ENCODE measurements around the gene KRTAP3-1.
"Not testable (repeated sequence)": the region's sequence is repeated elsewhere in the genome, so short reads cannot be mapped to it uniquely, and the experiment has no call there.

KRTAP3-1 gene

DNA sequence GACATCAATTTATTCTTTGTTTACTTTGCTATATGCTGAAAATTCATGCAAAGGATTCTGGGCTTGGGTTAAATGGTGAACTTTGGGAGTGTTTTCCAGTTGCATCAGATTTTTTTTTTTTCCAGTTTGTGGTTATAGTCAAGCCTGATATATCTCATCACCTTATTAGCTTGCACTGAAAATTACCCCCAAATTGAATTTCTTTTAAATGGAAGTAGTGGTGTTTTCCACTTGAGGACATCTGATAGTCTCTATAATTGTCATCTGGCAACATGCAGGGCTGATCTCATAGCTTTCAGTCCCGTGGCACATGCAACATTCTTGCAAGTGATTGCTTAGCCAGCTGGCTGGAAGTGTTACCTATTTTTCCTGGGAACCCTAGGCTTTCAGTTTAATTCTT lies 4.7 kb upstream of the KRTAP3-1 start:
- no peak for DNase-seq

DNA sequence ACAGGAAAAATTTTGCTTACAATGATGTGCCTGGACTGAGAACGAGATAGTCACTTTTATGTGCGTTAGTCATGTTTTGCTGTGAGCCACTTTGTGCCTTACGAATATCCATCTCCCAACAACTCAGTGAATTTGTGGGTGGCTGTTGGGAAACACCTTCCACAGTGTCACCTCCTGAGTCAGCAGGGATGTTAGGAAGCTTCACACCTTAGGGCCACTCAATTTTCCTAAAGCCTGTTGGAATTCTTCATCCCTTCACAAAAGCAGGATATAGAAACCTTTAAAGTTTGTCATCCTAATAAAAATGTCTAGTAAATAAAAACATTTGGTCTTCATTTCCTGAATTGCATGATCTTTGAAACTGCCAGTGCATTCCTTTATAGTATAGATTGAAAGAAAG lies 4.3 kb upstream of the KRTAP3-1 start:
- DNase-seq = no peak

DNA sequence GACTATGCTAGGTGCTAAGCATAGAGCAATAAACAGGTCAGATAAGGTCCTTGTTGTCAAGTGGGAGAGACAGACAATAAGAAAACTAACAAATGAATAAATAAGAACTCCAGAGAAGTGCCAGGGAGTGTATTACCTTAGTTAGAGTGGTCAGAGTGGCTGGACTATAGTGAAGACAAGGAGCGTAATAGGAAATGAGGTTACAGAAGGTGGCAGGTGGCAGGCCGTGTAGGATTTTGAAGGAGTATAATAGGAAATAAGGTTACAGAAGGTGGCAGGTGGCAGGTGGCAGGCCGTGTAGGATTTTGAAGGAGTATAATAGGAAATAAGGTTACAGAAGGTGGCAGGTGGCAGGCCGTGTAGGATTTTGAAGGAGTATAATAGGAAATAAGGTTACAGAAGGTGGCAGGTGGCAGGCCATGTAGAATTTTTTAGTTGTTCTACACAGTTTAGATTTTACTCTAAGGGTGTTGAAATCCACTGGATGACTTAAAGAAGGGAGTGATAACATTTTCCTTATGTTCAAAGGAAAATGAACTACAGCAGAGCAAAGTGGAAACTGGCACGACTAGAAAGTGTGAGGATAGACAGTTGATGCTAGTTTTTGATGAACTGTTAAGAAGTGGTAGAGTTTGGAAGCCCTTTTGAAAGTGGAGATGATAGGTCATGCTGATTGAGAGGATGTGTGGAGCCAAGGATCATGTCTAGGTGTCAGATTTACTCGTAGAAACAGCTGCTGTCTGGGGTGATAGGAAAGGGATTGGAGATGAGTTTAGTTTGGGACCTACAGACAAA lies 3.6 kb upstream of the KRTAP3-1 start:
- no peak for DNase-seq

DNA sequence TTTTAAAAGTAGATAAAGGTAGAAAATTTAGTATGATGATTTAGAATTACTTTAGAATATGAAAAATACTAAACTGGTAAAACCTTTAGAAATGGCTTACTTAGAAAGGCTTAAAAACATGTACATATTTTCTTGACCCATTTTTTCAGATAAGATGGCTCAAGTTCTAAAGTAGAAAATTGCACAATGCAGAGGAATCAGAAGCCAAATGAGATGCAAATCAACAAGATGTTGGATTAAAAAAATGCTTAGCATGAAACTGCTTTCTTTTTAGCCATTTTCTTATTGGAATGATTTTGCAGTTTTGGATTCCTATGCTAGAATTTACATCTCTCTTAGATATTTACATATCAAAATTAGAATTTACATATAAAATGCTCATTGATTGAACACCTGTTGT lies 1.5 kb upstream of the KRTAP3-1 start:
- no peak for DNase-seq

DNA sequence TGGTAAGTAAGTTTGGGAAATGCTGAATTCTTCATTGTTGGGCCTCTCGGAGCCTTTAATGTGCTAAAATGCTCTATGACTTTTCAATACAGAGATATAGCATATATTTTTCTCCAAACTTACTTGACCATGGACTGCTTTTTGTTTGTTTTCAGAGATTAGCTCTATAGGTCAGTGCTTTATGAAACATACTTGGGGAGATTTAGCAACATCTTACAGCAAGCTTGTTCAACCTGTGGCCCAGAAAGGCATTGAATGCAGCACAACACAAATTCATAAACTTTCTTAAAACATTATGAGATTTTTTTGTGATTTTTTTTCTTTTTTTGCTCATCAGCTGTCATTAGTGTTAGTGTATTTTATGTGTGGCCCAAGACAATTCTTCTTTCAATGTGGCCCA lies 1.0 kb upstream of the KRTAP3-1 start:
- DNase-seq = no peak

DNA sequence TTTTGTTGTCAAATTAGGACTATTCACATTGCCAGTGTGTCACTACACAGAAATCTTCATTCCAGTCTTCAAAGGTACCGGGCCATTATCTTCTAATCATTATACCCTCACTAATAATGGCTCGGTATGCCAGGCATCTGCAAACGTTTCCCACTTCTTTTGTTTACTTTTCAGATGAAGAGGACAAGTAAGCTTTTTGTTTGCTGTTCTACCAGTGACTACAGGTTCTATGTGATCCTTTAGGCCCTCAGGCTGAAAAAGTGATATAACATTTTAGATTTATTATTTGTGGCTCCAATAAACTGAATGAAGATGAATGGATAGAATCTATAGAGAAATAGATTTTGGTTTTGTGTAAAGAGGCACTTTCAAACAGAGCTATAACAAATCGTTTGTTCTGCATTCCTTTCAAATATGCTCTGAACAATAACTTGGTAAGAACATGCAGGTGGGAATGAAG lies 403 bp upstream of the KRTAP3-1 start:
- DNase-seq = no peak

DNA sequence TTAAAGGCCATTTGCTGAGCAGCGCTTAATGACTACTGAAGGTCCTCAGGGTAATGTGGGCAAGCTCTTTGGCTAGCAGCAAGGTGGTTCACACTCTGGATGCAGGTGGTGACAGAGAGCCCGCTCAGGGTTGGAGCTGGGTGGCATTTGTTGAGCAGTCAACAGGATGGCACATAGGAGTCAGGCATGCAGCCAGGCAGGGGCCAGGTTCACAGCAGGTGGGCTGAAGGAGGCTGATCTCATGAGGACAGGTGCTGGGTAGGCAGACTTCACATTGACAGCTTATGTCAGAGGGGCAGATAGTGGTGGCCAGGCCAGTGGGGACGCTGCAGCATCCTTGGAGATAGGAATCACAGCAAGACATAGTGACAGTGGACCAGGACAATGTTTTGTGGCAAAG lies 4.5 kb downstream of the KRTAP3-1 start:
- no peak for DNase-seq

DNA sequence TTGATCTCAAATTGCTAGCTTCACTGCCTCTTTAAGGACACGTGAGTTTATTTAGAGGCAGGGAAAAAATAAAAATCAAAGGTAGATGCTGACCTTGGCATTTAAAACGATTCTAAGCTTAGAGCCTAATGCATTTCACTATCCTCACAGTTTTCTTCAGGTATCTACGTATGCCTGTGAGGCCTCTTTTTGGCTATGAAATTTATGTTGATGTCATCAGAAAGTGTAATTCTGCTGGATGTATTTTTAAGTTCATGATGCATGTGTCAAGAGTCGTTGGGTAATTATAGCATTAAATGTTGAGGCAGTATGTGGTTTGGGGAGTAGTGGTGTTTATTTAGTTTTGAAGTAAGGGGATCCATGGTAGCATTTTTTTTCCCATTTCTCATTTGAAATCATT lies 5.0 kb downstream of the KRTAP3-1 start:
- no peak for DNase-seq

DNA sequence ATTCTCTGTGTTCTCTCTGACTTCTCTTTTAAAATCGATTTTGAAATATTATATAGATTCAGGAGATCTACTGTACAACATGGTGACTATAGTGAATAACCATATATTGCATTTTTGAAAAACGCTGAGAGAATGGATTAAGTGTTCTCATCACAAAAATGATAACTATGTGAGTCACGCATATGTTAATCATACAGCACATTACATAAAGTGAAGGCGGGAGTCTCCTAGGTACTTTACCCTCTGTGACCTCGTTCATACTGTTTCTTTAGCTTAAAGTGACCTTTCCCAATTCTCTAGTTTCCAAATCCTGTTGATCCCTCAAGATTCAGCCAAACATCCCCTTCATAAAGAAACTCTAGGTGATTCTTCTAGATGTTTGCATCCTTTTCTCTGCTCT lies 6.1 kb downstream of the KRTAP3-1 start:
- DNase-seq = no peak

DNA sequence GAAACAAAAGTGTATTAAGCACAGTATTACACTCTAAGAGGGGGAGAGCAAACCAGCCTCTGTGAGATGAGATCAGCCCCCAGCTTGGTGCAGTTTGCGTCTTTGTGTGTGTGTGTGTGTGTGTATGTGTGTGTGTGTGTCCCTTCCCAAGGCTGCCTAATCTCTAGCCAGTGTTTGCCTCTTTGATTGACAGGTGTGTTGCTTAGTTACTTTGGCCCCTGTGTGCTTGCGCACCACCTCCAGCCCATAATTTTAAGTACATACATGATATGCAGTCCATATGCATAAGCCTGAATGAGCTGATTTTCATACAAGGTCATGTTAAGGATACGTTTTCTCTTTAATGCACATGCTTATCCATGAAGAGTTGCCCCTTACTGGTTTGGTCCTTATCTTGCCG lies 7.1 kb downstream of the KRTAP3-1 start:
- DNase-seq = no peak

DNA sequence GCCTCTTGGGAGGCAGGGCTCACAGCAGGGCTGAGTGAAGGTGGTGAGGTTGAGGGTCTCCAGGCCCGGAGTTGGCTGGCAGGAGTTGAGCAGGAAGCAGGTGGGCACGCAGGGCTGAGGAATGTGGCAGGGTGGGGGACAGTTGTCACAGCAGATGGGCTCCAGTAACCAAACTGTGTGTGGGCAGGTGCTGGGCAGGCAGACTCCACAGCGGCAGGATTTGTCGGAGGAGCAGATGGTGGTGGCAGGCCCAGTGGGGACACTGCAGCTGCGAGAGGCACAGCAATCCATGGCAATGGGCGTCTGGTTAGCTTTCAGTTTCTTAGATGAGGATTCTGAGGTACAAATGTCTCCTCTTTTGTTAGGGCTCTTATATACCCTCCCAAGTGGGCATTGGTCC lies 9.4 kb downstream of the KRTAP3-1 start, which contains the start of gene KRTAP3-2:
KRTAP3-2 (minus strand) TSS at position 344 of the 400 bp plus-strand sequence; CDS start at position 291, 53 bp downstream.
- not testable (repeated sequence) for DNase-seq

DNA sequence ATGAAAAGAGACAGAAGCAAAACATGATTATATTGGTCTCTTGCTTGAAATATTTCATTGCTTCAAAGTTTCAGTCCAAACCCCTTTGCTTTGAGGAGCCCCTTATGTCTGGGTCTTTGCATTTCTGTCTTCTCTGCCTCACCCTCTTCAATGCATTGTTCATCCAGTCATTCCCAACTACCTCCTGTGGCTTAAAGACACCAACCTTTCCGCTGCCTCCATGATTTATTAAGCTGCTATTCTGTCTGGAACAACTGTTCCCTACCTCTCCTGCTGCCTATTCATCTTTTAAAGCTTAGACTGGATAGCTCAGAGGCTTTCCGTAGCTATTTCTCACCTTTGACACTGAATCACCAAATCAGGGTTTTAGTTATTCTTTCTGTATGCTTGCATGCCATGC lies 11.6 kb downstream of the KRTAP3-1 start:
- DNase-seq = no peak

DNA sequence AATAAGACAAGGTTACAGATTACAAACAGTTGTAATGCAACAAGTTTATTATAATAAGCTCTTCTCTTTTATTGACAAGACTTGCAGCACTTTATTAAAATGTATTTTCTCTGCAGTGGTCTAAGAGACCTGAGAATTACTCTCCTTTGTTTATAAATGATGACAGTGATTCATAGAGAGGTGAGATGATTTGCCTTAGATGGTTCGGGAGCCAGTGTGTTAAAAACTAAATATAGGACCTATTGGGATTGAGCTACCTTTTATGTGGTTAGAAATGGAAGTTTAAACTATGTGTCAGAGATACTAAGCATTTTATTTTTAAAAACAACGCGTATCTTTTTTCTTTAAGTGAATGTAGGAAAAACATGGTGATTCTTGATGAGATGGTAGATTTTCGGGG lies 12.1 kb downstream of the KRTAP3-1 start:
- no peak for DNase-seq

DNA sequence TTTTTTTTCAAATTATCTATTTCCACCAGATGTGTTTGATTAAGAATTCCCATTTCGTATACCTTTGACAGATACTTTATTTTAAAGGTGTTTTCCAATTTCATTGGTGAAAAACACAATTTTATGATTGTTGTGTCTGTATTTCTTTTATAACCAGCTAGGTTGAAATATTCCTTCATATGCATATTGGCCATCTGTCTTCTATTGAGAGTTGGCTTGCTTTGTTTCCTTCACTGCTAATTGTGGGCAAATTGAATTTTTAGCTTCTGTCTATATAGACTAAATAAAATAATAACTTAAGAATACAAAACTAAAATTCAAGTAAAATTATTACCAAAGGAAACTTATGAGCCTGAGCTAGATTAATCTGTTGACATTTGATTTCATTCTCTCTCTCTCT lies 13.8 kb downstream of the KRTAP3-1 start:
- no peak for DNase-seq

DNA sequence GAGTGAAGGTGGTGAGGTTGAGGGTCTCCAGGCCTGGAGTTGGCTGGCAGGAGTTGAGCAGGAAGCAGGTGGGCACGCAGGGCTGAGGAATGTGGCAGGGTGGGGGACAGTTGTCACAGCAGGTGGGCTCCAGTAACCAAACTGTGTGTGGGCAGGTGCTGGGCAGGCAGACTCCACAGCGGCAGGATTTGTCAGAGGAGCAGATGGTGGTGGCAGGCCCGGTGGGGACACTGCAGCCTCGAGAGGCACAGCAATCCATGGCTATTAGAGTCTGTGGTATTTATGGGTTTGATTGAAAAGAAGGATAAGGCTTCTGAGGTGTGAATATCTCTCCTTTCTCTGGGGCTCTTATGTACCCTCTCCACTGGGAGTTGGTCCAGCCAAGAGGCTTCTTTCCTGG lies 15.1 kb downstream of the KRTAP3-1 start, which contains the start of gene KRTAP3-3:
KRTAP3-3 (minus strand) TSS at position 326 of the 400 bp plus-strand sequence; CDS start at position 259, 67 bp downstream.
- DNase-seq = no peak

DNA sequence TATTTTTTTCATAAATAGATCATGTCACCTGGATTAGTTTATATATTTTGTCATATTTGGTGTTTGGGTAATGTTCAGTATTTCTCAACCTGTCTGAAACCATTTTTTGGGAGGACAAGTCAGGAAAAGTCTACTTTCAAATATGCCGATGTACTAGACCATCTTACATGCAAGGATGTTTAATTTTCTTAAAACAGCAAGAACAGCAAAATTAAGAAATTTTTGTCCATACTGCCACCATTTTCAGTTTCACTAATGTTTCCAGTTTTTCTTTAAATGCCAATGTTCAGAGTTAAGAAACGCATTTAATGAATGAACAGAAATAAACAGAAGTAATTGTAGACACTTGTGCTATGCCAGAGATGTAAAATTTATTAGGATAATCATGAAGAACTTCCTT lies 15.8 kb downstream of the KRTAP3-1 start:
- DNase-seq = no peak

DNA sequence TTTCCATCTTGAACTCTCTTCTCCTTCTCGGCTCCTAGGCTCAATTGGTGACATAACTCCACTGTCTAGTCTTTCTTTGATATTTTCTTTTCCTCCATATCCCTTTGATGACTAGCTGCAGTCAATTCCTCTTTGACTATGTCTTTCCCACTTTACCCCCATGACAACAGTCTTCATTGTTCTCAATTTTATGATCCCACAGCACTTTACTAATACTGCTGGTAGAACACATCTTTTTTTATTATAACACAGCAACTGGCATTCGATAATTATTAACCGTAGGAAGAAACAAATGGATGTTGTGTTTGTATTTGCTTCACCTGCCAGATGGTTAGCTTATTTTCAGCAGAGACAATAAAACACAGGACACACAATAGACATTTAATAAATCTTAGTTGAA lies 16.3 kb downstream of the KRTAP3-1 start:
- no peak for DNase-seq

DNA sequence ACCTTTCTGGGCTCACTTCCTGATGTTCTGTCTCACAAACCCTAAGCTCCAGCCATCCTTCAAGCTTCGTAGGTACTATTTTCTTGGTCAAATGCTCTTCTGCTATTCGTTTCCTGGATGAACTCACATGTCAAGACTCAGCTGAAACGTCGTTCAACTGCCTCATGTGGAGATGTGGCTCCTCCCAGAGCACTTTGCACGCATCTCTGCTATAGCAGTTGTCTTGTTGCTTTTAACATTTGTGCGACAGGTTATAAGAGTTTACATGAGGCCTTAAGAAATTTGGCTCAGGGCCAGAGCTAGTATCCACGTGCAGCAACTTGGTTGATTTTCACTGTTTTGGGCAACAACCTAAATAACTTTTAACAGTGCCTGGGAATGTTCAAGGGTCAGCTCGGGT lies 22.0 kb downstream of the KRTAP3-1 start:
- no peak for DNase-seq

DNA sequence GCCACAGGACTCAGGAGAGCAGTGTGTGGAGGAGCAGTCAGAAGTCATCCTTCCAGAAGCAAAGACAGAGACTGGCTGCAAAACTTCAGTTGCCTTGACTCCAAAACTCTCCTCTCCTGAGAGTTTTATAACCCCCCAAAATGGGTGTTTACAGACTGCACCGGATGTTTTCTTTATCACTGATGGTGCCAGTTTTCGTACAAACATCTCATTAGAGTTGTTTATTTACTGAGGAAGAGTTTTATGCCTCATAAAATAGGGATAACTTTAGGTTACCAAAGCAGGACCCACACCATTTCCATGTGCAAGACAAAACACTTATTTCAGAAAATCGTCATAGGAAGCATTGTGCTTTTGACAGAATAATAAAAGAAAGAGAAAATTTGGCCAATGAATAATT lies 24.7 kb downstream of the KRTAP3-1 start, which contains the start of gene KRT40:
KRT40 (minus strand) TSS at position 101 of the 400 bp plus-strand sequence; CDS start at position 48, 53 bp downstream.
- no peak for DNase-seq

DNA sequence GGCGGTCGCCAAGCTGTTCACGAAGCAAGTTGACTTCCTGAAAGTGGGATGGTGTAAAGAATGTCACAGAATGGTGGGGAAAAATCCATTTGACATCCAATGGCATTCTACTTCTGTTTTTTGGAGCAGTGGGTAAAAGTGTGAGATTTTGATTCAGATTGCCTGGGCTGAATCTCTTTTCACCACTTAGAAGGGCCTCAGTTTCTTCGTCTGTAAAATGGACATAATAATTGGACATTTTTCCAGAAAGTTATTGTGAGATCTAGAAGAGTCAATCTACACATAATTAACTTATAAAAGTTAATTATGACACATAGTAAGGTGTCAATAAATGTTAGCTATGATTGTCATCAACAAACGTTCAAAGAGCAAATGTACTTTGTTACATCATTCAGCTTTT lies 27.8 kb downstream of the KRTAP3-1 start:
- DNase-seq = no peak

DNA sequence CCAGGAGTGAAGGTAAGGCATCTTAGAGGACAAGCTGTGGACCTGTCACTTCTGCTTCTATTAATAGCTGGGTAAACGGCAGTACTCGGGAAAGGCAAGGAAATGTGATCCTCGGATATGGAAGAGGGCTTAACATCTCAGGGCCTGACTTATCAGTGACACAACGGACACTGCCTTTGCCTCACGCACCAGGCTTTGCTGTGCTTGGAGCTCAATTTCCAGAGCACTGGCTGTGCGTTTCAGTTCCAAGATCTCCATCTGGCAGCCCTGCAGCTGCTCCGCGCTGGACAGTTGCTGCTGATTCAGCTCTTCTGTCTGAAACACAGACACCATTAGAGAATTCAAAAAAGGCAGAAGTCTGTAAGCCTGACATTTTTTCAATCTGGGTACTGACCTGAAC lies 28.3 kb downstream of the KRTAP3-1 start:
- no peak for DNase-seq

DNA sequence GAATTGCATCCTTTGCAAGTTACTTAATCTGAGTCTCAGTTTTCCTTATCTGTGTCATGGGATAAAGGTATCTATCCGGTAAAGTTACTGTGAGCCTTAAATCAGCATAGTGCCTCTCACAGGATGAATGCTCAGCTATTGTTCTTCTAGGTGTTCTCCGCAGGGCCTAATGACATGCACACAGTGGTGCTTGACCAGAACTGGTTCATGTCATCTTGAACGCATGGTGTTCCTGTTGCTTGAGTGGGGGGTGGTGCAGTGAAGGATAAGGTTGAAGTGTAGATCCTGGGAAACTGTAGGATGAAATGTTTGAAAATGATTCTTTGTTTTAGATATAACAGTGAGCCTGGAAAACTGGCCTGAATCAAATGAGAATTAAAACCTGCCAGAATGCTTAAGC lies 28.8 kb downstream of the KRTAP3-1 start:
- DNase-seq = no peak

DNA sequence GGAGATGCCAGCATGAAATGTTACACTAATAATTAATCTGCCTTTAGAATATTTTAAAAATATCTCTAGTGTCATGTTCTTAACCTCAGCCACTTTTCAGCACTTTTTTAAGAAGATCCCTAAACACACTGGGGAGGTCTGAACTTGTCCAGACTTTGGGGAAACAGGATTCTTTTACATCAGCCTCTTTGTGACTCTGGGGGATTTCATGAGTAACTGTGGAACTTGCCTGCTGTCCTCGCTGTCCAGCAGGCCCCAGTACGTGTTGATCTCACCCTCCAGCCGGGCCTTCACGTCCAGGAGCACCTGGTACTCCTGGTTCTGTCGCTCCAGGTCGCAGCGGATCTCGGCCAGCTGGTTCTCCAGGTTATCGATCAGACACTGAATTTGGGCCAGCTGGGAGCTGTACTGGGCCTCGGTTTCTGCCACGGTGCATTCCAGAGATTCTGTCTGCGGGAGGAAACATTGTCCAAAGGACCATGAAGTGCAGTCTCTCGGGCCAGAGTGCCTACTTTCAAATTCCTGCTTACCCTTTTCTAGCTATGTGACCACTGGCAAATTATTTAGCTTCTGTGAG lies 30.3 kb downstream of the KRTAP3-1 start:
- DNase-seq = no peak

DNA sequence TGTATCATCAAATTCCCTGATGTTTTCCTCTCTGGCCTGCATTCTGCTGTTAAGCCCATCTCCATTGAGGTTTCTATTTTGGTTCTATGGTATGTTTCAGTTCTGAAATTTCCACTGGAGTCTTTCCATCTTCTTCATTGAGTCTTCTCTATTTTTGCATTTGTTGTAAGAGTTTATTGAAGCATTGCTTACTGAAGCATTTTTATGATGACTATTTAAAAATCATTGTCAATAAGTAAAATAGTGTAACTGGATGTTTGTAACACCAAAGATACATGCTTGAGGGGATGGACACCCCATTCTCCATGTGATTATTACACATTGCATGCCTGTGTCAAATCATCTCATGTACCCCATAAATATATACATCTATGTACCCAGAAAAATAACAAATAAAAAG lies 33.4 kb downstream of the KRTAP3-1 start:
- no peak for DNase-seq
